Measurements from ENCODE around the gene DOLPP1. TPM values are rescaled to one million over a fixed set of nuclear protein-coding genes. Genes with fewer than 3 reads are reported as not detected.

The DOLPP1 gene
- total and polyA plus RNA-seq, 8 donors = 3.4 to 84.0 (median 12.8) TPM

DNA sequence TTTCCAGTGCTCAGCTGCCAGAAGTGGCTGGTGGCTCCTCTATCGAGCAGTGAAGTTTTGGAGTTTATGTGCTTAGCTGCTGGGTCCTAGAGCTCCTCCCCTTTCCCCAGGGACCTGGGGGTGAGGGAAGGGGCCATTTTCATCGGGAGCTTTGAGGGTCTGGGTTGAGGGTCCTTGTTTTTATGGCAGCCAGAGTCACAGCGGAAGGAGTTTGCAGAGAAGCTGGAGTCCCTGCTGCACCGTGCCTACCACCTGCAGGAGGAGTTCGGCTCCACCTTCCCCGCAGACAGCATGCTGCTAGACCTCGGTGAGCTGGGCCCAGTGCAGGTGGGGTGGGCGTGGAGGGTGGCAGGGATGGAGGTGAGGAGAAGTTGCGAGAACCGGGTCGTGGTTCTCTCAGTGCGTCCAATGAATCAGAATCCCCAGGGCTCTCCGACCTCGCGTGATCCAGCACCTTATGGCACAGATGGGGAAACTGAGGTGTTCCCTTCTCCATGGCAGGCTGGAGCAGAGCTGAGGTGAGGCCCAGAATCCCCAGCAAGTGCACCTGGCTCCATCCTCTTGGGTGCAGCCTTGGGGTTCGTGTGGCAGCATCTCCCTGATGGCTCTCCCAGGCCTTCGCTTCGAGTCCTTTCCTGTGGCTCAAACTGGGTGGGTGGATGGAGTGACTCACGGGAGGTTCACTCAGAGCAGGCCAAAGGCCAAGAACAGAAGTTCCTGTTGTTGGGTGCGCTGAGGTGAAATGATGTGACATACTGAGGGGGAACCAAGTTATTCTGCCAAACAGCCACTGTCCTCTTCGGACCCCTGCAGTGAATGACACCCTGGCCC, 21.7 kb upstream of the DOLPP1 start:
- TF ChIP-seq EP300 (IDR thresholded peaks at IDR 0.05) (no peak), POLR2AphosphoS5 (IDR thresholded peaks at IDR 0.05) (no peak), POLR2A (IDR thresholded peaks at IDR 0.05) (no peak), CTCF (IDR thresholded peaks at IDR 0.05) (no peak)
- no peak for DNase-seq

DNA sequence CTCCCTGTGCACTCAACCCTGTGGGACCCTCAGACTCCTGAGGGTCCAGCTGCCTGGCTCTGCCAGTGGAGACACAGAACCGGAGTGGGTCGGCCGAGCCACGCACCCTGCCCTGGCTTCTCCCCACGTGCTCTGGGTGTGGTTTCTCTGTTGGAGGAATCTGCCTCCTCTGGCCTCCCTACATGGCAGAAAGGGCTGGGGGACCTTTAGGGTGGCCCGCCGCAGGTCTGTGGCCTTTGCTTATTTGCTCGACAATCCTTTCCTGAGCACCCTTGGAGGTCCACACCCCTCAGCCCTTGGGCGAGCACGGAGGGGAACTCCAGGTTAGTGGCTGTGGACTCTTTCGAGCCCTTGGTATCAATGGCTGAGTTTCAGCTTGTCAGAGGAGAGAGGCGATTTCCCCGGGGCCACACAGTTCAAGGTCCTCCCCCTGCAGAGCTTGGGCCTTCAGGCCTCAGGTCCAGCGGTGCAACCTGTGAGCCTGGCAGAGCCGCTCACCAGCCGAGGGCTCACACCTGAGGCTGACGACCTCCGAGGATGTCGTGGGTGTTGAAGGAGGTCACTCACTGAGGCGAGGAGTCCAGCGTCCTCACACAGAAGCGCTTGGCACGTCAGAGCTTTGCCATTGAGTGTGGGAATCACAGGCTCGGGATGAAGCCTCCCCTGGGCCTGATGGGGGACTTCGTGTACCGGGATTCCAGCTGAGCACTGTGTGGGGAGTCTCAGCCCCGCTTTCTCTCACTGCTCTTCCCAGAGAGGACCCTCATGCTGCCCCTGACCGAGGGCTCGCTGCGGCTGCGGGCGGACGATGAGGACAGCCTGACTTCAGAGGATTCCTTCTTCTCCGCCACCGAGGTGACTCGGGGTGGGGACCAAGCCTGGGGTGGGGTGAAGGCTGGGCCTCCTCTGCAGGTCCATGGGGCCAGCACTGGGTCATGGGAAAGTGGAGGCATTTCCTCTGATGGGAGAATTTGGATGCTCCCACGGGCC, 20.8 kb upstream of the DOLPP1 start:
- Histone ChIP-seq H3K27ac (no peak overlapping the region), H3K4me1 (no peaks in the 10 kb centered on the region), H3K27me3 (no peaks in the 10 kb centered on the region), H3K4me3 (no peak overlapping the region), H3K36me3 (peaks cover 53 to 97% (median 92%) of the 10 kb centered on the region in 4 donors), H3K9me3 (no peaks in the 10 kb centered on the region)
- no peak for TF ChIP-seq POLR2AphosphoS5 (IDR thresholded peaks at IDR 0.05)
- no peak for TF ChIP-seq EP300 (IDR thresholded peaks at IDR 0.05)
- no peak for TF ChIP-seq CTCF (IDR thresholded peaks at IDR 0.05)
- TF ChIP-seq POLR2A (IDR thresholded peaks at IDR 0.05) = no peak
- 92 to 97% (median 95%) methylated on average over 12 to 37 of the region's 37 CpGs for WGBS, 5 donors
- intact Hi-C loops (cut with DNase I; ENCODE audit: low total_unique reads) = no loop called here
- DNase-seq = no peak

More for the DNA sequence above, 21.7 kb upstream of the DOLPP1 start:
- Histone ChIP-seq H3K4me1 (no peaks in the 10 kb centered on the region), H3K36me3 (peaks cover 48 to 97% (median 91%) of the 10 kb centered on the region in 4 donors), H3K4me3 (no peak overlapping the region), H3K9me3 (no peaks in the 10 kb centered on the region), H3K27me3 (no peaks in the 10 kb centered on the region), H3K27ac (no peak overlapping the region)
- 83 to 88% (median 87%) methylated on average over 14 to 21 of the region's 21 CpGs for WGBS, 5 donors
- intact Hi-C loops (cut with DNase I; ENCODE audit: low total_unique reads) = no loop called here

GRCh38 chr9:129060991-129061390, 19.9 kb upstream of the DOLPP1 start:
- intact Hi-C loops (cut with DNase I; ENCODE audit: low total_unique reads) = no loop called here

More at GRCh38 chr9:129060991-129061390, 19.9 kb upstream of the DOLPP1 start:
- no peak for DNase-seq
- 94 to 97% (median 96%) methylated on average over 12 of the region's 12 CpGs for WGBS, 5 donors
- peaks cover 59 to 98% (median 93%) of the 10 kb centered on the region in 4 donors for H3K36me3 ChIP-seq
- H3K9me3 ChIP-seq = no peaks in the 10 kb centered on the region
- H3K27ac ChIP-seq = no peak overlapping the region
- H3K4me3 ChIP-seq = no peak overlapping the region
- H3K27me3 ChIP-seq = no peaks in the 10 kb centered on the region
- H3K4me1 ChIP-seq = no peaks in the 10 kb centered on the region
- no peak for TF ChIP-seq POLR2AphosphoS5 (IDR thresholded peaks at IDR 0.05)
- no peak for TF ChIP-seq EP300 (IDR thresholded peaks at IDR 0.05)
- TF ChIP-seq CTCF (IDR thresholded peaks at IDR 0.05) = no peak
- TF ChIP-seq POLR2A (IDR thresholded peaks at IDR 0.05) = no peak
